HG02852 (cell line): Measurements from ENCODE around the gene TAPT1.
"Not testable (repeated sequence)": the region's sequence is repeated elsewhere in the genome, so short reads cannot be mapped to it uniquely, and the experiment has no call there.

ENCODE experiments used
- ATAC-seq: cut with Tn5 transposase; IDR thresholded peaks from one replicate; pipeline ENCODE4 v1.9.1; 2021; ENCODE audit warnings: mild to moderate bottlenecking, moderate library complexity; ENCODE audit not compliant: unreplicated experiment

Gene TAPT1

GRCh38 chr4:16186986-16187385 lies 39.3 kb downstream of the TAPT1 start:
- no peak for ATAC-seq

GRCh38 chr4:16183604-16184003 lies 42.7 kb downstream of the TAPT1 start:
- ATAC-seq, result no peak

DNA sequence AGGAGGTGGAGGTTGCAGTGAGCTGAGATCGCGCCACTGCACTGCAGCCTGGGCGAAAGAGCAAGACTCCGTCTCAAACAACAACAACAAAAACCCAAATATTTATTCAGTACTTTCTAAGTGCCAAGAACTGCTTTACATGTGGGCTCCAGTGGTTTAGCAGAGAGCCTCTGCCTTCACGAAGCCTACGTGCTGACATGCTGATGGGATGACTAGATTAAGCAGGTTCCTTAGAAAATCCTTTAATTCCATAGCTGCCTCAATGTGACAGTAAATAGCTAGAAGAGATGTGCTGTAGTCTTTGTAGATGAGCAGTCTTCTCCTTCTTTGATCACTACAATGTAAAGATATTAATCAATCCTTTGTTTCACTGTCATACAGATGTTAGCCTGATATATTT lies 49.6 kb downstream of the TAPT1 start:
- no peak for ATAC-seq

DNA sequence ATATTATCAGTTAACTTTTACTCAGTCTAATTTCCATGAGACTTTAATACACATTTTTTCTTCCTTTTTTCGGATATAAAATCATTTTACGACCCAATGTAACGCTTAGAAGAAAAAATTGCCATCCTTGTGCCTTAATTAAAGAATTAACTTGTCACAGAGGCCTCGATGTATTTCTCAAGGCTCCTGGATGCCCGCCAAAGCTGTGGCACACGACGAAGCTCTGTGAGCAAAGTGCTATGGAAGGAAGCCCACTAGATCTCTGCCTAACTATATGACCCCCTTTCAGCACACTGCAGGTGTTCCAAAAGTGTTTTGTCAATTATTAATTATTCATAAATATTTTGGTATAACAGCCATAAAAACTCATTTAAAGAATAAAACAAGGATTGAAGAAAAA lies 54.4 kb downstream of the TAPT1 start:
- ATAC-seq, result no peak

DNA sequence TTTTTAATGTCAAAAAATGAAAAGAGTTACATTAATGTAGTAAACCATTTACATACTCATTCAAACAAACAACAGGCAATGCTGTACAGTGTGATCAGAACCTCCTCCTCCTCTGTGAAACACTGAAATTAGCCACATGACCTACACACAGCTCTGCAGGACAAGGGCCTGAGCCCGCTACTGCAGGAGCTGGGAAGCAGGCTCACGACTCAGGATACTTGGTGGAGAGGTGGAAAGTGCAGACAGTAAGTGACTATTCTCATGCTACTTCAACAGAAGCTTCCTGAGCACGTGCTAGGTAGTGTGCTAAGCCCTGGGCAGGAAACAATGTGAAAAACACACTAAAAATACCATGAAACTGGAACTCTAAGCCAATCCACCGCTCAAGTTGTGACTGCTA lies 56.8 kb downstream of the TAPT1 start:
- ATAC-seq, result no peak

GRCh38 chr4:16168710-16169388 lies 57.4 kb downstream of the TAPT1 start:
- ATAC-seq, result no peak

DNA sequence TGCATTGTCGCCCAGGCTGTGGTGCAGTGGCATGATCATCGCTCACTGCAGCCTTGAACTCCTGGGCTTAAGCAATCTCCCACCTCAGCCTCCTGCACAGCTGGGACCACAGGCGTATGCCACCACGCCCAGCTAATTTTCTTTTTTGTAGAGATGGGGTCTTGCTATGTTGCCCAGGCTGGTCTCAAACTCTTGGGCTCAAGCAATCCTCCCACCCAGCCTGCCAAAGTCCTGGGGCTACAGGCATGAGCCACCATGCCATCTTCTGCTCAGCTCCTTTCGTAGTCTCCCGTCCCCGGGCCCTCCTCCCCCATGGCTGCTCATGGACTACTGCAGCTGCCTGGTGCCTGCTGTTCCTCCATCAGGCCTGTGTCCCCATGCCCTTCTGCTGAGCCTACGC lies 58.1 kb downstream of the TAPT1 start:
- ATAC-seq, result no peak

DNA sequence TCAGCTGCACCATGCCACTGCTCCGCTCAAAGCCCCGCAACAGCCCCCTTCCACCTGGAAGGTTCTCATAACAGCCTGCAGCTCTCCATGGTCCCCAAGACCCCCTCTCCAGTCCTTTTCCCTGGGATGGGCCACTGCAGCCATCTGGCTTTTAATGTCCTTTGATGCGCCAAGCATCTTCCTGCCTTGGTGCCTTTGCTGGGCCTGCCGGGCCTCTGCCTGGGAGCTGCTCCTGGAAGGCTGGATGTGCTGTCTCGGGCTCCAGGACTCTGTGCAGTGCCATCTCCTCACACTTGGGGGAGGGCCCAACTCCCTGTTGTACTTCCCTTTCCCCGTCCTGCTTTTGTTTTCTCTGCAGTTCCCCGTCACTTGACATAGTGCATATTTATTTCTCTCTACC lies 60.3 kb downstream of the TAPT1 start:
- ATAC-seq, result no peak

- no peak for ATAC-seq
Measured at GRCh38 chr4:16162891-16163290, 63.4 kb downstream of the TAPT1 start.

GRCh38 chr4:16161851-16162408 lies 64.3 kb downstream of the TAPT1 start:
- no peak for ATAC-seq

DNA sequence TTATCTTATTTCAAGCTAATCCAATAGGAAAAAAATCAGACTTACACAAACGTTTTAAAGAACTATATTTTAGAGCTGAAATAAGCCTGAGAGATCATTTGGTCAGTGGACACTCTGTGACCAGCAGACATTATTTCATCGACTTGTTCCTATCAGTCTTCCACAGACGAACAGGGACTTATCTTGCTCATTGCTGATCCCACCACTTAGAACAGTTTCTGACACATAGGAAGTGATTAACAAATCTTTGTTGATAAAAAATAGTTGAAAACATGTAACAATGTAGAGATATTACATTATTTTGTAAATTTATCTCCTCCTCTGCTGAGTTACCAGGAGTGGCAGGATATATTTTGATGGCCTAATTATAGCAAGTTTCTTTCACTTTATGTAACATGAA lies 65.8 kb downstream of the TAPT1 start:
- ATAC-seq, result no peak

- no peak for ATAC-seq
Measured at GRCh38 chr4:16159286-16159685, 67.0 kb downstream of the TAPT1 start.

- ATAC-seq, result no peak
Measured at GRCh38 chr4:16158504-16158852, 67.8 kb downstream of the TAPT1 start.

GRCh38 chr4:16157609-16158503 lies 68.4 kb downstream of the TAPT1 start:
- ATAC-seq, result no peak

DNA sequence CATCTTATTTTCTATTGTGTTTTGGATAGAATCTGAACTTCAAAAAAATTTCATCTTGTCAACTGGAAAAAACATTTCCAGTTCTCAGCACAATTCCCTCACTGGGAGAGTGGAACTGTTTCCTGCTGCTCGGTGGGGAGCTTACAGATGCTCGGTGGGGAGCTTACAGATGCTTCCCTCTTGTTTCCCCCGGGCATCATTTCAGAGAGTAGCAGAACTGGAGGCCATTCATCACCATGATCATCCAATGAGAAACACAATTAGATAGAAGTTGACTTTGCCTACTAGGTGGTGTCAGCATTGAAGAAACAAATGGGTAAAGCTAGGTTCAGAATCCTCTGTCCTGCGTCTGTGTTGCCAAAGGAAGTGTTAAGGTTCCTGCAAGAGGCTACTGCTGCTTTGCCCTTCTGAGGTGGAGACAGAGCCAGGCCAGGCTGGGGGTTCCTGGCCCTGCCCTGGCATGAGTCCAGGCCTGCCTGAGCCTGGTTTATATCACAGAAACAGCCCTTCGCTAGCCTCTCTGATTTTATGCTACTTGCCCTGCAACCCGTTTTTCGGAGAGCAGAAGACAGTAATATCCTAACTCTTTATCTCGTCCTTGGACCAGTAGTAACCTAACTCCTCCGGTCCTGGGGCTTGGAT lies 70.6 kb downstream of the TAPT1 start:
- no peak for ATAC-seq

DNA sequence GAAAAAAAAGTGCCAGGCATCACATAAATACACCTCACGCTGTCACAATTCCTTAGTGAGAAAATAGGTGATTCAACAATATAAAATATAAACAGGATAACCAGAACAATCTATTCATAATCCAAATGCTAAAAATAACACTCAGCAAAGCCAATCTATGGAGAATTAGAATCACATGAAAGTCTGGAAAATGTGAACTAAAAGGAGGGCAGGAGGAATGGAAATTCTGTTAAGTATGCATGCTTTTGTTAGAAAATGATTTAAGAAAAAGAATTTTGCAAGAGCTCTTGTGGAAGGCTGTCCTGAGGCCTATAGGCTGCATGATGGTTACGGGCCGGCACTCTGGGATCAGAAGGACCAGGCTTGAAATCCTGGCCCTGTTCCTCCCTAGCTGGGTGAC lies 71.8 kb downstream of the TAPT1 start:
- no peak for ATAC-seq

- no peak for ATAC-seq
Measured at GRCh38 chr4:16150716-16151115, 75.6 kb downstream of the TAPT1 start.

GRCh38 chr4:16144913-16145312 lies 81.4 kb downstream of the TAPT1 start:
- not testable (repeated sequence) for ATAC-seq

- ATAC-seq, result no peak
Measured at GRCh38 chr4:16142598-16143310, 83.5 kb downstream of the TAPT1 start.

- no peak for ATAC-seq
Measured at GRCh38 chr4:16140879-16141249, 85.4 kb downstream of the TAPT1 start.

- no peak for ATAC-seq
Measured at GRCh38 chr4:16140231-16140878, 85.9 kb downstream of the TAPT1 start.
